Caki2 (cell line): ENCODE results near the gene GRIK4. TPM values are rescaled to one million over a fixed set of nuclear protein-coding genes. Genes with fewer than 3 reads are reported as not detected.
"Not testable (repeated sequence)": the region's sequence is repeated elsewhere in the genome, so short reads cannot be mapped to it uniquely, and the experiment has no call there.

Experiments
- DNase-seq: peaks from one replicate; pipeline ENCODE4 v3.0.0-alpha.2; 2015; ENCODE audit warnings: low read depth
- in situ Hi-C: cut with HindIII; loops from 2 replicates; pipeline ENCODE4 v1.10.0; 2016; ENCODE audit warnings: low sequenced_read_pairs, low pct_unique_long_range_greater_than_20kb, mixed read lengths
- total RNA-seq: library from RNA; depleted of rRNA; stranded (reverse); fragments of >200 nt; shearing (Covaris generic); gene quantifications from 2 replicates; pipeline ENCODE4 v1.2.3, GENCODE V29; 2014; ENCODE audit warnings: low replicate concordance; rRNA removed

The GRIK4 gene
- total RNA-seq, 1 experiment from 2014 or later: not detected

GRCh38 chr11:121023848-121024751 lies 512.6 kb downstream of the GRIK4 start, which contains the start of gene TBCEL:
TSS of gene TBCEL (plus strand) at chr11:121024102. CDS start at chr11:121045691, 21,589 bp downstream.
- in situ Hi-C loops: no loop called here
- DNase-seq: peak; percentile 74

DNA sequence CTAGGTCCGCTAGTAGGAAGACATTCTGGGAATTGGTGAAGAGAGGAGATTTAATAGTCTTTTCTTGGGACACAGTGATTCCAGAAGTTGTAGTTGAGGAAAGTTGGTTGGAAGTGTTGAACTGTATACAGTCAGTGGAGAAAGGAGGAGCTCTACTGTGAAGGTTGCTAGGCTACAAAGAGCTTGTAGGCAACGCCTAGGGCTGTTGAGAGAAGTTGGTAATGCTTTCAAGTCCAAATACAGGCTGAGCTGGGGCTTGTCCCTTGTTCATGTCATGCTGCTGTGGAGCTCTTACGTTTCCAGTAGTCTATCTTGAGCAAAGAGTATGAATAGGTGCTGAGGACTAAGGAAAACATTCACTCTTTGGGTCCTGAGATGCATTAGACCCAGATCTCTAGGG lies 513.4 kb downstream of the GRIK4 start:
- in situ Hi-C loops: no loop called here
- no peak for DNase-seq

DNA sequence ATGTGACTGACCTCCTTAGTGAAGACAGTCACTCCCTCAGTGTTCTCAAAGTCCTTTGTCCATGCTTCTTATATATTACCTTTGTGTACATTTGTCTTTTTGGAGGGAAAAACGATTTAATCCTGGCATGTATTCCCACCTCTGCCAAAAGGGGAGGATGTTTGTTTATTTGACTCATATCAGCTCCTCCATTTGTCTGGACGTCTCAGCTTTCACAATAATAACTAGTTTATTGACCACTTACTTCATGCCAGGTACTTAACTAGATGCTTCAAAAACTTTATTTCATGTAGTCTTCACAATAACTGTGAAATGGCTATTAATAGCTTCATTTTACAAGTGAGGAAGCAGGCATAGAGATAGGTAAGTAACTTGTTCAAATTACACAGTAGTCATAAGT lies 517.6 kb downstream of the GRIK4 start:
- DNase-seq: no peak
- in situ Hi-C loops: no loop called here

DNA sequence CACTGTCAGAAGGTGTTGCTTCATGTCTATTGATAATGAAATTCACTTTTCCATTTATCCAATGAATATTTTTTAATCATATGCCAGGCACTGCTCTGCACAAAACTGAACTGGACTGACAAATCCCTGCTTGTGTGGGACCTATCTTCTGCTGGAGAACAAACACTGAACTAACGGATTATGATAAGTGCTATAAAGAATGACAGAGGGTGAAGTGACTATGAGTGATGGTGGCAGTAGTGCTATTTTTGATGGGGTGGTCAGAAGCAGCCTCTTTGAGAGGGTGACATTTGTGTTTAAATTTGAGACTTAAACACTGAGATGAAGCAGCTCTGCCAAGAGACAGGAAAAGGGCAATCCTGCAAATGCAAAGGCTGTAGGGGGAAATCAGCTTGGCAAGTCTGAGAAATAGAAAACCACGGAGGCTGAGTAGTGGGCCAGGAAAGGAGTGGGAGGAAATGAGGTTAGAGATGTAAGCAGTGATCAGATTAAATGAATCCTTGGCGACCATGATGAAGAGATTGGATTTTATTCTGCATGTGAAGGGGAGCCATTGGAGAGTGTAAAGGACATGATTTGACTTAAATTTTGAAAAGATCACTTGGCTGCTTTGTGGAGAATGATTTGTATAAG lies 518.4 kb downstream of the GRIK4 start:
- DNase-seq: no peak
- in situ Hi-C loops: no loop called here

DNA sequence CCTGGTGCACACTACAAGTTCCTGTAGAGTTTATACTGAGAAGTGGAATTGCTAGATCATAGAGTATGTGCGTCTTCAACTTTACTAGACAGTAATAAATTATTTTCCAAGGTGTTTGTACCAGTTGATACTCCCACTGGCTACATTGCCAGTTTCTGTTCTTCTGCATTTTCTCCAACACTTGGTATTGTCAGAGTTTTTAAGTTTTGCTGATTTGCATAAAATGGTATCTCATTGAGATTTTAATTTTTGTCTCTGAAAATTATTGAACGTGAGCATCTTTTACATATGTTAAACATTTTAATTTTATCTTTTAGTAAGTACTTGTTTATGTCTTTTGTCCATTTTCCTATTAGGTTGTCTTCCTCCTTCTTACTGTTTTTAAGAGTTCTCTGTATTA lies 519.6 kb downstream of the GRIK4 start:
- in situ Hi-C loops: no loop called here

DNA sequence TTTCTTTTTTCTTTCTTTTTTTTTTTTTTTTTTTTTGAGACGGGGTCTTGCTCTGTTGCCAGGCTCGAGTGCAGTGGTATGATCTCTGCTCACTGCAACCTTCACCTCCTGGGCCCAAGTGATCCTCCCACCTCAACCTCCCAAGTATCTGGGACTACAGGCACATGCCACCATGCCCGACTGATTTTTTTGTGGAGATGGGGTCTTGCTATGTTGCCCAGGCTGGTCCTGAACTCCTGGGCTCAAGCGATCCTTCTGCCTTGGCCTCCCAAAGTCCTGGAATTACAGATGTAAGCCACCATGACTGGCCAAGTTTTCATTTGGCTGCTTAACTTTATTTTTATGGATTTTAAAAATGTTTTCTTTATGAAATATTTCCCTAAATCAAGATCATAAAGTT lies 520.1 kb downstream of the GRIK4 start:
- DNase-seq, in situ Hi-C loops: not testable (repeated sequence)

More for the DNA sequence above, 519.6 kb downstream of the GRIK4 start:
- no peak for DNase-seq

DNA sequence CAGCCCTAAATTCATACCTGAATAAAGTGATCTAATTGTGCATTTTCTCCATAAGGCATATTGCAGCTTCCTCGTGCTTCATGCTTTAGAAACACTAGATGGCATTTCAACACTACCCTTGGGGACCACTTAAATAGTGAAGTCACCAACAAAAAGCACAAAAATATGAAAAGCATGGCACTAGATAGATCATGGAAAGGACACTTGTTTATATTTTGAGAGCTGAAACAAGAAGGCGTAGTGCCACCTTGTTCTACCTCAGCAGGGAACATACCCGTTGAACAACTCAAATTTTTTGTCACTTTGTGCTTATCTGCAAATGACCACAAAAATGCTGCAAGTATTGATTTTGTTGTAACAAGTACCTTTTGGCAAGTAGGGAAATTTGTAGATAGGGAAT lies 521.0 kb downstream of the GRIK4 start:
- no peak for DNase-seq
- in situ Hi-C loops: no loop called here

DNA sequence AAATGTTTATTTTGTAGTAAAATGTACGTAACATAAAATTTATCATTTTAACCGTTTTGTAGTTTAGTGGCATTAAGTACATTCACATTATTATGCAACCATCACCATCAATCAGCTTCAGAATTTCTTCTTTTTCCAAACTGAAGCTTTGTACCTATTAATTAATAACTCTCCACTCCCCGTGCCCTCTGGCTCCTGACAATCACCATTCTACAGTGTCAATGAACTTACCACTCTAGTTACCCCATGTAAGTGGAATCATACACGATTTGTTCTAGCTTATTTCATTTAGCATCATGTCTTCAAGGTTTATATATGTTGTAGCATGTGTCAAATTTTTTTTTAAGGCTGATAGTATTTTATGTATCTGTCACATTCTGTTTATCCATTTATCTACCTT lies 522.1 kb downstream of the GRIK4 start:
- in situ Hi-C loops: no loop called here
- DNase-seq: no peak

- DNase-seq: no peak
- in situ Hi-C loops: no loop called here
Measured at GRCh38 chr11:121035169-121035755, 523.7 kb downstream of the GRIK4 start.

DNA sequence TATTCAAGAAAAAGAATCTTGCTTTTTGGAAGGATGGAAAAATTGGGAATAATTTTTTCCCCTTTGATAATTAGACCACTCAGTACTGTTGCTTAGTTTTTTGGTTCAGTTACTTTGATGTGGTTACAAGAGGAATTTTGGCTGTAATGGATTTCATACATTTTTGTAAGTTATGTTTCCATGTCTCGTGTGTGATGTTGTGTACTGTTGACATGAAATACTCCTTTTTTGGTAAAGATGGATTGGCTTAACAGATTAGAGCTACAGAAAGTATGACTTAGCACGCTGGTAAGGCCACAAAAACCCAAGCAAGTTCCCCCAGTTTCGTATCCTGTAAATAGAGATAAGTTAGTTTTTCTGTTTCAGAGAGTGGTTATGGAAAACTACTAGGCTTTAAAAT lies 524.2 kb downstream of the GRIK4 start:
- in situ Hi-C loops: no loop called here
- DNase-seq: no peak

DNA sequence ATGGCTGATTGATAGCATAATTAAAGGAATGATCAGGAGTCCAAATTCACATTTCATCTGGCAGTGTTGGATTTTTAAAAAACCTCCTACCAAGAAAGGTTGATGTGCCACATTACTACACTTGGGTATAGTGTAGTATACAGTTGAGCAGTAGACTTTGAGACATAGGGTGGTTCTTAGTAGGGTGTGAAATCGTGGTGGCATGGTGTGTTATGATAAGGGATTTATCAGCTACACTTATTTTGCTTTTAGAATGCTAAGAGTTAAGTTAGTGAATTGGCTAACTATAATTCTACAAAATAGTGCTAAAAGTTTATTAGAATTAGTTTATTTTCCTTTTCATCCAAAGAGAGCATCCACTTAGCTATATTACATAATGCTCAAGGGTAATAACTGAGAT lies 525.5 kb downstream of the GRIK4 start:
- in situ Hi-C loops: no loop called here
- no peak for DNase-seq

Other genes with a start within 250 kb of the GRIK4 start
- gene TLCD5, start 186.4 kb upstream of the GRIK4 start, total RNA-seq: 6.9 and 10.3 TPM in 2 replicates
- gene ARHGEF12, start 175.3 kb upstream of the GRIK4 start, total RNA-seq: 15.1 and 19.9 TPM in 2 replicates